IMR-90 (cell line): ENCODE measurements around the gene PRKAG2. TPM values are rescaled to one million over a fixed set of nuclear protein-coding genes. Genes with fewer than 3 reads are reported as not detected.

Source experiments
- ATAC-seq: fragments of 200-7000 bp; cut with Tn5 transposase; 2 replicates; pipeline ENCODE4 v1.9.1; 2020; ENCODE audit warnings: low read depth, mild to moderate bottlenecking, moderate library complexity
- BruUV-seq: library from RNA; stranded (reverse); fragments of 400-500 nt; replicated peaks from 2 replicates; lab custom pipeline; 2021; lab: Mats Ljungman, UMichigan
- CTCF ChIA-PET: fragments of 300-600 bp; formaldehyde crosslinking; extraction: SDS; loops from one replicate; lab custom pipeline; 2021; ENCODE audit warnings: antibody characterized with exemption; lab: Yijun Ruan, JAX
- POLR2A ChIA-PET: fragments of 300-600 bp; sonication (Branson Sonifier 250); formaldehyde crosslinking; loops from one replicate; lab custom pipeline; 2022; ENCODE audit warnings: antibody characterized with exemption; ENCODE audit not compliant: unreplicated experiment; lab: Charles Lee
- DNase-seq: peaks from one replicate; pipeline ENCODE4 v3.0.0; 2013
- H2AFZ ChIP-seq: replicated peaks from 2 replicates; pipeline ENCODE3; 2013; ENCODE audit warnings: low read length, mild to moderate bottlenecking; ENCODE audit not compliant: poor library complexity
- H2AK5ac ChIP-seq: 2 replicates; pipeline ENCODE4 v1.6.1; 2013; ENCODE audit warnings: low read depth, low read length, inconsistent platforms
- H2AK9ac ChIP-seq: replicated peaks from 2 replicates; pipeline ENCODE3; 2013; ENCODE audit warnings: mild to moderate bottlenecking, low read depth, low read length, moderate library complexity; ENCODE audit not compliant: poor library complexity
- H2BK120ac ChIP-seq: 2 replicates; pipeline ENCODE4 v1.6.1; 2013; ENCODE audit warnings: low read depth, low read length, inconsistent platforms
- H2BK15ac ChIP-seq: 3 replicates; pipeline ENCODE4 v1.6.1; 2013; ENCODE audit warnings: low read depth, low read length, inconsistent platforms
- H2BK20ac ChIP-seq: 2 replicates; pipeline ENCODE4 v1.6.1; 2013; ENCODE audit warnings: low read depth, mild to moderate bottlenecking, inconsistent platforms, low read length, moderate library complexity
- H2BK5ac ChIP-seq: 2 replicates; pipeline ENCODE4 v1.6.1; 2013; ENCODE audit warnings: mild to moderate bottlenecking, low read depth, low read length, inconsistent platforms; ENCODE audit not compliant: poor library complexity, severe bottlenecking
- H3K14ac ChIP-seq: replicated peaks from 2 replicates; pipeline ENCODE4 v1.6.1; 2013; ENCODE audit warnings: low read depth, low read length, inconsistent platforms
- H3K18ac ChIP-seq: 2 replicates; pipeline ENCODE4 v1.6.1; 2013; ENCODE audit warnings: low read depth, low read length, control low read depth
- H3K23ac ChIP-seq: 2 replicates; pipeline ENCODE4 v1.6.1; 2013; ENCODE audit warnings: low read depth, low read length, inconsistent platforms
- H3K27ac ChIP-seq: 2 replicates; pipeline ENCODE4 v1.5.1; 2013; ENCODE audit warnings: mild to moderate bottlenecking, control low read depth, low read length; ENCODE audit not compliant: insufficient read depth
- H3K27me3 ChIP-seq: 2 replicates; pipeline ENCODE4 v1.6.1; 2013; ENCODE audit warnings: low read length; ENCODE audit not compliant: control insufficient read depth, insufficient read depth
- H3K36me3 ChIP-seq: 2 replicates; pipeline ENCODE4 v1.6.1; 2013; ENCODE audit warnings: low read length, mixed read lengths; ENCODE audit not compliant: control insufficient read depth, insufficient read depth
- H3K4ac ChIP-seq: 2 replicates; pipeline ENCODE4 v1.6.1; 2013; ENCODE audit warnings: low read depth, low read length, inconsistent platforms
- H3K4me1 ChIP-seq: 2 replicates; pipeline ENCODE4 v1.6.1; 2013; ENCODE audit warnings: low read length, mixed read lengths; ENCODE audit not compliant: control insufficient read depth, insufficient read depth
- H3K4me2 ChIP-seq: 2 replicates; pipeline ENCODE4 v1.6.1; 2013; ENCODE audit warnings: low read depth, mild to moderate bottlenecking, control low read depth, low read length, moderate library complexity
- H3K4me3 ChIP-seq: 2 replicates; pipeline ENCODE4 v1.5.1; 2013; ENCODE audit warnings: low read depth, mild to moderate bottlenecking, control low read depth, low read length, moderate library complexity; ENCODE audit not compliant: insufficient read depth
- H3K56ac ChIP-seq: 2 replicates; pipeline ENCODE4 v1.6.1; 2013; ENCODE audit warnings: low read length, inconsistent platforms; ENCODE audit not compliant: insufficient read depth; ENCODE audit errors: extremely low read depth
- H3K79me1 ChIP-seq, 2 experiments: 2 replicates each; pipeline ENCODE4 v1.6.1; 2013; ENCODE audit warnings: low read length in 2 of 2, inconsistent platforms in 1 of 2, low read depth in 1 of 2
- H3K9ac ChIP-seq: 2 replicates; pipeline ENCODE4 v1.6.1; 2013; ENCODE audit warnings: low read depth, low read length, control low read depth
- H3K9me1 ChIP-seq: 2 replicates; pipeline ENCODE4 v1.6.1; 2013; ENCODE audit warnings: low read length, inconsistent platforms; ENCODE audit not compliant: insufficient read depth
- H3K9me3 ChIP-seq: 2 replicates; pipeline ENCODE4 v1.6.1; 2013; ENCODE audit warnings: low read length; ENCODE audit not compliant: control insufficient read depth, insufficient read depth
- H4K20me1 ChIP-seq: 2 replicates; pipeline ENCODE4 v1.6.1; 2013; ENCODE audit warnings: low read length, inconsistent platforms; ENCODE audit not compliant: insufficient read depth
- H4K5ac ChIP-seq: 2 replicates; pipeline ENCODE4 v1.6.1; 2013; ENCODE audit warnings: mild to moderate bottlenecking, low read depth, low read length, control low read depth
- H4K8ac ChIP-seq, 2 experiments: 2 replicates each; pipeline ENCODE4 v1.6.1; 2013; ENCODE audit warnings: low read depth in 2 of 2, low read length in 2 of 2, control low read depth in 1 of 2, inconsistent platforms in 1 of 2
- H4K91ac ChIP-seq: 2 replicates; pipeline ENCODE4 v1.6.1; 2013; ENCODE audit warnings: low read depth, low read length, inconsistent platforms; ENCODE audit not compliant: insufficient read depth
- MXI1 ChIP-seq: IDR thresholded peaks from 2 replicates; pipeline ENCODE4 v1.6.1; 2012; ENCODE audit warnings: low read depth, mild to moderate bottlenecking, low read length, moderate library complexity, borderline replicate concordance
- NFE2L2 ChIP-seq: fragments of 150-350 bp; IDR thresholded peaks from 2 replicates; pipeline ENCODE4 v1.6.1; 2016; ENCODE audit warnings: low read depth, mild to moderate bottlenecking, low read length
- POLR2A ChIP-seq: IDR thresholded peaks from 2 replicates; pipeline ENCODE4 v1.6.1; 2012; ENCODE audit warnings: mild to moderate bottlenecking, low read depth, low read length
- WGBS, 2 experiments: methylation state at CpG; one replicate each; pipeline versions ENCODE4 v1.1.5 to v1.1.7; 2013; ENCODE audit warnings: missing lambda C conversion rate in 2 of 2; ENCODE audit not compliant: insufficient read length in 1 of 2; ENCODE audit errors: extremely low coverage in 2 of 2; 5-methylcytosine and 5-hydroxymethylcytosine counted together
- dilution Hi-C: fragments of 300-500 bp; cut with HindIII; formaldehyde crosslinking; loops from one replicate; pipeline ENCODE4 v1.14.3; 2018; ENCODE audit warnings: low sequenced_read_pairs; ENCODE audit not compliant: unreplicated experiment
- in situ Hi-C: fragments of 300-500 bp; cut with MboI; formaldehyde crosslinking; loops from 3 replicates; pipeline ENCODE4 v1.14.3; 2019; ENCODE audit warnings: low sequenced_read_pairs, inconsistent platforms, mixed read lengths
- intact Hi-C: fragments of 100-400 bp; cut with micrococcal nuclease; formaldehyde crosslinking; loops from 2 replicates; pipeline ENCODE4 v1.10.0; 2022
- polyA plus RNA-seq, 3 experiments: library from polyadenylated mRNA; depleted of rRNA; stranded (reverse); fragments of >200 nt; gene quantifications; 2 replicates each; pipeline ENCODE4 v1.2.3, GENCODE V29; 2012; ENCODE audit warnings: low replicate concordance in 1 of 3
- total RNA-seq: library from RNA; depleted of rRNA; stranded (reverse); fragments of >200 nt; gene quantifications from 2 replicates; pipeline ENCODE4 v1.2.3, GENCODE V29; 2012
- TF ChIP-seq, protein P1 (sequence below): fragments of 150-350 bp; IDR thresholded peaks from 2 replicates; pipeline ENCODE4 v1.6.1; 2017; ENCODE audit warnings: mild to moderate bottlenecking, antibody characterized with exemption, low read length, low read depth
- TF ChIP-seq, protein P2 (sequence below): conservative IDR thresholded peaks from 2 replicates; pipeline ENCODE4 v1.5.1; 2012; ENCODE audit warnings: mild to moderate bottlenecking, low read depth, low read length, improper control_type of control experiment

PRKAG2 gene
- total and polyA plus RNA-seq, 2 of the 4 experiments (the other 2 are of a cell fraction): 15.4 to 21.6 TPM

DNA sequence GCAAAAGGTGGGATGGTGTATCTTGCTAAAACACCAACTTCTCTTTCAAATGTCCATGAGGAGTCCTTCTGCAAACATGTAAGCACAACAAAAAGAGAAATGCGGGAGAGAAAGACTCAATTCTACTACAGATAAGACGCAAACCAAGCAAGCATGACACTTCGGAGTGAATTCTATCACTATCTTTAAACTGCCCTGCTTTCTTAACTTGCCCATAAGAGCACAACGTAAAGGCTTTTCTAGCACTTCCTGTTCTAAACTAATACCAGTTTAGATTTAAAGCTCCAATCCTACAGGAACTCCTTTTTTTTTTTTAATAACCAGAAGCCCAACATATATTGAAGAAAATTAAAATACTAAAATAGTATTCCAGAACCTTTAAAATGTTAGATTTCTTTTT lies 365.6 kb downstream of the PRKAG2 start:
- Histone ChIP-seq H3K4me2 (no peak overlapping the region), H3K56ac (no peak overlapping the region), H4K91ac (no peak overlapping the region), H2BK5ac (no peak overlapping the region), H3K9me1 (peaks cover 21% of the 10 kb centered on the region), H4K20me1 (peaks cover 96% of the 10 kb centered on the region), H3K4ac (no peak overlapping the region), H3K79me1 (peaks cover 0 to 68% of the 10 kb centered on the region in 2 experiments; a peak in 2 of 4 replicates), H2AK5ac (no peak overlapping the region), H3K23ac (no peak overlapping the region), H4K8ac (no peak overlapping the region), H3K18ac (no peak overlapping the region), H2BK20ac (no peak overlapping the region), H2AFZ (no peak overlapping the region), H3K9ac (no peak overlapping the region), H4K5ac (no peak overlapping the region), H3K9me3 (no peaks in the 10 kb centered on the region), H2BK15ac (no peak overlapping the region), H3K14ac (no peak overlapping the region), H3K27me3 (no peaks in the 10 kb centered on the region), H2BK120ac (no peak overlapping the region), H3K4me3 (no peak overlapping the region), H2AK9ac (no peak overlapping the region), H3K4me1 (peaks cover 20% of the 10 kb centered on the region), H3K27ac (no peak overlapping the region), H3K36me3 (no peaks in the 10 kb centered on the region)
- dilution Hi-C loops (no loop called here), intact Hi-C loops (no loop called here), in situ Hi-C loops (no loop called here)
- CTCF ChIA-PET: interaction anchor here (0.6 to 1.0 kb wide), 2 partner anchors 40 to 51 kb away, joined by 3 to 4 read pairs; no protein-coding TSS in a partner anchor
- ATAC-seq (no peak), DNase-seq (no peak)
- WGBS, 2 experiments: 82% methylated on average over 2 of the region's 4 CpGs; no CpG with 5 or more reads in 1 of the 2 experiments
- BruUV-seq: no TSS peak
- TF ChIP-seq, protein P1, sequence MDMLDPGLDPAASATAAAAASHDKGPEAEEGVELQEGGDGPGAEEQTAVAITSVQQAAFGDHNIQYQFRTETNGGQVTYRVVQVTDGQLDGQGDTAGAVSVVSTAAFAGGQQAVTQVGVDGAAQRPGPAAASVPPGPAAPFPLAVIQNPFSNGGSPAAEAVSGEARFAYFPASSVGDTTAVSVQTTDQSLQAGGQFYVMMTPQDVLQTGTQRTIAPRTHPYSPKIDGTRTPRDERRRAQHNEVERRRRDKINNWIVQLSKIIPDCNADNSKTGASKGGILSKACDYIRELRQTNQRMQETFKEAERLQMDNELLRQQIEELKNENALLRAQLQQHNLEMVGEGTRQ: no peak
- no peak for TF ChIP-seq MXI1
- TF ChIP-seq NFE2L2: no peak
- TF ChIP-seq POLR2A: no peak
- TF ChIP-seq, protein P2, sequence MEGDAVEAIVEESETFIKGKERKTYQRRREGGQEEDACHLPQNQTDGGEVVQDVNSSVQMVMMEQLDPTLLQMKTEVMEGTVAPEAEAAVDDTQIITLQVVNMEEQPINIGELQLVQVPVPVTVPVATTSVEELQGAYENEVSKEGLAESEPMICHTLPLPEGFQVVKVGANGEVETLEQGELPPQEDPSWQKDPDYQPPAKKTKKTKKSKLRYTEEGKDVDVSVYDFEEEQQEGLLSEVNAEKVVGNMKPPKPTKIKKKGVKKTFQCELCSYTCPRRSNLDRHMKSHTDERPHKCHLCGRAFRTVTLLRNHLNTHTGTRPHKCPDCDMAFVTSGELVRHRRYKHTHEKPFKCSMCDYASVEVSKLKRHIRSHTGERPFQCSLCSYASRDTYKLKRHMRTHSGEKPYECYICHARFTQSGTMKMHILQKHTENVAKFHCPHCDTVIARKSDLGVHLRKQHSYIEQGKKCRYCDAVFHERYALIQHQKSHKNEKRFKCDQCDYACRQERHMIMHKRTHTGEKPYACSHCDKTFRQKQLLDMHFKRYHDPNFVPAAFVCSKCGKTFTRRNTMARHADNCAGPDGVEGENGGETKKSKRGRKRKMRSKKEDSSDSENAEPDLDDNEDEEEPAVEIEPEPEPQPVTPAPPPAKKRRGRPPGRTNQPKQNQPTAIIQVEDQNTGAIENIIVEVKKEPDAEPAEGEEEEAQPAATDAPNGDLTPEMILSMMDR: no peak
- POLR2A ChIA-PET: no interaction called here
